GM12878 (cell line): Measurements from ENCODE around the gene RPRD2. TPM values are rescaled to one million over a fixed set of nuclear protein-coding genes. Genes with fewer than 3 reads are reported as not detected.

Experiments used
- ATAC-seq: fragments of 200-7000 bp; cut with Tn5 transposase; 3 replicates; pipeline ENCODE4 v1.9.1; 2020; ENCODE audit warnings: mild to moderate bottlenecking, moderate library complexity
- BruUV-seq: library from RNA; stranded (reverse); fragments of 400-500 nt; replicated peaks from 2 replicates; lab custom pipeline; 2021; lab: Mats Ljungman, UMichigan
- CTCF ChIA-PET: fragments of 300-600 bp; sonication (Branson Sonifier 250); formaldehyde crosslinking; extraction: SDS; loops from one replicate; lab custom pipeline; 2021; ENCODE audit warnings: inconsistent platforms; lab: Yijun Ruan, JAX
- POLR2A ChIA-PET: fragments of 350-600 bp; formaldehyde crosslinking; extraction: SDS; loops from one replicate; lab custom pipeline; 2021; ENCODE audit warnings: inconsistent platforms; lab: Charles Lee
- RAD21 ChIA-PET: fragments of 300-600 bp; sonication (Branson Sonifier 250); formaldehyde crosslinking; loops from one replicate; lab custom pipeline; 2023; ENCODE audit warnings: antibody characterized with exemption; ENCODE audit not compliant: unreplicated experiment; lab: Charles Lee
- SMC1A ChIA-PET: fragments of 300-600 bp; sonication (Branson Sonifier 250); formaldehyde crosslinking; loops from one replicate; lab custom pipeline; 2023; ENCODE audit not compliant: unreplicated experiment, uncharacterized antibody; lab: Charles Lee
- DNase-seq: peaks from one replicate; pipeline ENCODE4 v3.0.0-alpha.2; 2011; ENCODE audit warnings: low read depth, low spot score
- FAIRE-seq: peaks from 3 replicates; lab custom pipeline; 2011; peaks lifted over from hg19 to GRCh38; lab: Jason Lieb, UNC
- H2AFZ ChIP-seq: 2 replicates; pipeline ENCODE4 v1.6.0; 2011; ENCODE audit warnings: low read depth, low read length, control low read depth; ENCODE audit not compliant: control insufficient read depth
- H3K27ac ChIP-seq: 2 replicates; pipeline ENCODE4 v1.5.1; 2011; ENCODE audit warnings: control low read depth; ENCODE audit not compliant: control insufficient read depth, insufficient read depth
- H3K27me3 ChIP-seq, 2 experiments: replicated peaks in 1 of 2; 2 replicates each; pipeline versions ENCODE4 v1.6.0 to v1.6.1; 2011; ENCODE audit warnings: low read length in 1 of 2; ENCODE audit not compliant: control insufficient read depth in 2 of 2, insufficient read depth in 2 of 2
- H3K36me3 ChIP-seq, 2 experiments: 2 replicates each; pipeline ENCODE4 v1.5.1; 2011; ENCODE audit warnings: low read length in 1 of 2; ENCODE audit not compliant: control insufficient read depth in 2 of 2, insufficient read depth in 2 of 2
- H3K4me1 ChIP-seq: 2 replicates; pipeline ENCODE4 v1.6.1; 2011; ENCODE audit warnings: mild to moderate bottlenecking, low read length, moderate library complexity, mixed read lengths; ENCODE audit not compliant: control insufficient read depth, insufficient read depth
- H3K4me2 ChIP-seq: 2 replicates; pipeline ENCODE4 v1.6.0; 2011; ENCODE audit warnings: control low read depth; ENCODE audit not compliant: control insufficient read depth, insufficient read depth
- H3K4me3 ChIP-seq: fragments of 200-600 bp; sonication (generic); 2 replicates; pipeline ENCODE4 v1.5.1; 2016
- H3K79me2 ChIP-seq: 2 replicates; pipeline ENCODE4 v1.6.0; 2011; ENCODE audit warnings: low read length; ENCODE audit not compliant: control insufficient read depth, insufficient read depth
- H3K9ac ChIP-seq: 2 replicates; pipeline ENCODE4 v1.8.0; 2011; ENCODE audit warnings: low read length, control low read depth, mixed read lengths; ENCODE audit not compliant: control insufficient read depth, insufficient read depth
- H3K9me3 ChIP-seq: replicated peaks from 3 replicates; pipeline ENCODE4 v1.5.1; 2011; ENCODE audit warnings: mild to moderate bottlenecking, low read length; ENCODE audit not compliant: control insufficient read depth, insufficient read depth
- H4K20me1 ChIP-seq: 2 replicates; pipeline ENCODE4 v1.6.0; 2011; ENCODE audit not compliant: control insufficient read depth, insufficient read depth
- BCL3 ChIP-seq: IDR thresholded peaks from 2 replicates; pipeline ENCODE4 v1.6.1; 2011; ENCODE audit warnings: borderline replicate concordance, low read depth, mild to moderate bottlenecking, moderate library complexity, low read length; ENCODE audit not compliant: insufficient read depth, poor library complexity, severe bottlenecking
- BCLAF1 ChIP-seq: fragments of 450-650 bp; IDR thresholded peaks from 2 replicates; pipeline ENCODE4 v1.6.1; 2017; ENCODE audit warnings: antibody characterized with exemption, mild to moderate bottlenecking, moderate library complexity
- HDGF ChIP-seq: fragments of 450-650 bp; IDR thresholded peaks from 2 replicates; pipeline ENCODE4 v1.6.1; 2016; ENCODE audit warnings: antibody characterized with exemption
- JUNB ChIP-seq: IDR thresholded peaks from 2 replicates; pipeline ENCODE4 v1.6.1; 2016; ENCODE audit warnings: antibody characterized with exemption, mild to moderate bottlenecking
- PAX8 ChIP-seq: fragments of 450-650 bp; IDR thresholded peaks from 2 replicates; pipeline ENCODE4 v1.6.1; 2017; ENCODE audit warnings: mild to moderate bottlenecking, moderate library complexity
- TBL1XR1 ChIP-seq: IDR thresholded peaks from 2 replicates; pipeline ENCODE4 v1.6.1; 2012; ENCODE audit warnings: low read depth, low read length, improper control_type of control experiment
- ZNF207 ChIP-seq: fragments of 450-650 bp; IDR thresholded peaks from 2 replicates; pipeline ENCODE4 v1.6.1; 2014; ENCODE audit warnings: antibody characterized with exemption, mild to moderate bottlenecking, borderline replicate concordance
- WGBS: methylation state at CpG from one replicate; pipeline ENCODE4 v1.1.6; 2016; ENCODE audit warnings: low lambda C conversion rate; ENCODE audit not compliant: insufficient replicate concordance, insufficient coverage; ENCODE audit errors: missing lambda C conversion rate; 5-methylcytosine and 5-hydroxymethylcytosine counted together
- in situ Hi-C: fragments of 300-500 bp; cut with MboI; formaldehyde crosslinking; loops from 9 replicates; pipeline ENCODE4 v1.14.3; 2018; ENCODE audit warnings: mixed read lengths
- intact Hi-C: fragments of 100-400 bp; cut with micrococcal nuclease; formaldehyde crosslinking; loops from one replicate; pipeline ENCODE4 v1.14.2; 2022; ENCODE audit not compliant: unreplicated experiment
- polyA plus RNA-seq, 11 experiments: library from polyadenylated mRNA; depleted of rRNA in 4 of 11; unstranded in 6 of 11; stranded (reverse) in 5 of 11; fragments of >200 nt; fragmentation: Nextera tagmentation in 4 of 11; fragmentation: Illumina TruSeq in 1 of 11; extraction: Ambion mirVana in 4 of 11; extraction: Trizol in 1 of 11; gene quantifications; 1 replicate in 1 of 11; 2 replicates in 10 of 11; pipeline versions ENCODE4 v1.2.1 to v1.2.3, GENCODE V29; 2011 to 2016; ENCODE audit warnings: inconsistent platforms in 2 of 11, missing spikeins in 2 of 11, low read depth in 1 of 11
- total RNA-seq, 4 experiments: library from RNA; depleted of rRNA in 3 of 4; stranded (reverse); fragments of >200 nt in 3 of 4; fragmentation: Illumina TruSeq in 1 of 4; extraction: Trizol in 1 of 4; gene quantifications; 2 replicates each; pipeline versions ENCODE4 v1.2.1 to v1.2.3, GENCODE V29; 2013 to 2021

The RPRD2 gene
- total and polyA plus RNA-seq, 10 of the 15 experiments (the other 5 are each of a cell fraction or from before 2014, with no cell fraction given) = 1.9 to 24.8 (median 13.3) TPM

GRCh38 chr1:150383631-150384324 lies 19.8 kb downstream of the RPRD2 start (continued):
- TF ChIP-seq BCLAF1 (no peak), HDGF (no peak)

GRCh38 chr1:150385537-150386445 lies 21.8 kb downstream of the RPRD2 start:
- Histone ChIP-seq H3K36me3 (peaks cover 0 to 2% of the 10 kb centered on the region in 2 experiments; a peak in 1 of 4 replicates), H3K9ac (no peak overlapping the region), H3K27ac (peak overlapping the region; percentile 31; the same call in 1 of the 2 replicates), H4K20me1 (no peaks in the 10 kb centered on the region), H2AFZ (no peak overlapping the region), H3K27me3 (no peaks in the 10 kb centered on the region), H3K9me3 (no peaks in the 10 kb centered on the region), H3K4me2 (no peak overlapping the region), H3K4me1 (peaks cover 10% of the 10 kb centered on the region), H3K79me2 (peaks cover 67% of the 10 kb centered on the region), H3K4me3 (no peak overlapping the region)
- in situ Hi-C loops = no loop called here
- SMC1A ChIA-PET = interaction anchor here (0.8 to 2.9 kb wide), 5 partner anchors 9 to 44 kb away, joined by 3 to 12 read pairs (median 4); no protein-coding TSS in a partner anchor
- DNase-seq (no peak), FAIRE-seq (peak; percentile 47), ATAC-seq (peak; percentile 79)
- POLR2A ChIA-PET = interaction anchor here (0.8 to 1.3 kb wide), 3 partner anchors 11 to 22 kb away, joined by 3 to 4 read pairs (median 3); partner anchors contain the start of gene RPRD2
- intact Hi-C loops = no loop called here
- RAD21 ChIA-PET = interaction anchor here (0.8 to 1.2 kb wide), 2 partner anchors 15 to 22 kb away, joined by 3 read pairs; partner anchors contain the start of gene RPRD2
- no peak for TF ChIP-seq ZNF207
- TF ChIP-seq BCL3 = no peak
- TF ChIP-seq PAX8 = no peak
- no peak for TF ChIP-seq TBL1XR1
- TF ChIP-seq JUNB = peak; percentile 38; the same call in 1 of the 2 replicates
- no TSS peak for BruUV-seq
- CTCF ChIA-PET = interaction anchor here (0.8 to 1.4 kb wide), 5 partner anchors 10 to 79 kb away, joined by 3 to 4 read pairs (median 3); no protein-coding TSS in a partner anchor
- WGBS = 86% methylated on average over 10 of the region's 10 CpGs
